Fibroblast of skin of scalp (primary cell): ENCODE measurements around the gene ASH1L.
"Not testable (repeated sequence)": the region's sequence is repeated elsewhere in the genome, so short reads cannot be mapped to it uniquely, and the experiment has no call there.

Experiments
- DNase-seq: peaks from one replicate; pipeline ENCODE4 v3.0.0-alpha.2; 2013

Gene ASH1L

DNA sequence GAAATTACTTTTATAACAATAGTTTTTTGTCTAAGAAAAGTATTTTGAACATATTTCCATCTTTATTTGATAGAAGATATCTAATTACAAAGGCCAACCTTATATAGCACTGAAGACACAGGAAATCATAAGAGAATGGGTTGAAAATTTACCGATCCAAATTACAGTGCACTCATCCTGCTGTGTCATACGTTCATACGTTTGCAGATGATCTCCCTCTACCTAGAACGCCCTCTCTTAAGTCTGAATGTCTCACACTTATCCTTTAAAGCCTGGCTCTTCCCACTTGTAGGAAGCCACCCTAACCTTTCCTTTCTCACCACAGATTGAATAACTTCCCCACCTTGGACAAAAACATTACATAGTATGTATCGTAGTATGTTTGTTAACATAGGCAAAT lies 9.3 kb downstream of the ASH1L start:
- no peak for DNase-seq

DNA sequence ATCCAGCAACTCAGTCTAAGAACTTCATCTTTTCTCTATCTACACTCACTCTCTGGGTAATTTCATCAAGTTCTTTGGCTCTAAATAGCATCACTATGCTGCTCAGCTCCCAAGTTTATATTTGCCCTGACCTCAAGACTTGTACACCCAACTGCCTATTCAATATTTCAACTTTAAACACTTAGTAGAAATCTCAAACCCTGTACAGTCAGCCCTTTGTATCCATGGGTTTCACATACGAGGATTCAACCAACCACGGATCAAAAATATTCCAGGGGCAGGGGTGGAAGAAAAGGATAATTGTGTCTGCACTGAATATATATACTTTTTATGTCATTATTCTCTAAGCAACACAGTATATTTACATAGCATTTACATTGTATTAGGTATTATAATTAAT lies 13.9 kb downstream of the ASH1L start:
- no peak for DNase-seq

DNA sequence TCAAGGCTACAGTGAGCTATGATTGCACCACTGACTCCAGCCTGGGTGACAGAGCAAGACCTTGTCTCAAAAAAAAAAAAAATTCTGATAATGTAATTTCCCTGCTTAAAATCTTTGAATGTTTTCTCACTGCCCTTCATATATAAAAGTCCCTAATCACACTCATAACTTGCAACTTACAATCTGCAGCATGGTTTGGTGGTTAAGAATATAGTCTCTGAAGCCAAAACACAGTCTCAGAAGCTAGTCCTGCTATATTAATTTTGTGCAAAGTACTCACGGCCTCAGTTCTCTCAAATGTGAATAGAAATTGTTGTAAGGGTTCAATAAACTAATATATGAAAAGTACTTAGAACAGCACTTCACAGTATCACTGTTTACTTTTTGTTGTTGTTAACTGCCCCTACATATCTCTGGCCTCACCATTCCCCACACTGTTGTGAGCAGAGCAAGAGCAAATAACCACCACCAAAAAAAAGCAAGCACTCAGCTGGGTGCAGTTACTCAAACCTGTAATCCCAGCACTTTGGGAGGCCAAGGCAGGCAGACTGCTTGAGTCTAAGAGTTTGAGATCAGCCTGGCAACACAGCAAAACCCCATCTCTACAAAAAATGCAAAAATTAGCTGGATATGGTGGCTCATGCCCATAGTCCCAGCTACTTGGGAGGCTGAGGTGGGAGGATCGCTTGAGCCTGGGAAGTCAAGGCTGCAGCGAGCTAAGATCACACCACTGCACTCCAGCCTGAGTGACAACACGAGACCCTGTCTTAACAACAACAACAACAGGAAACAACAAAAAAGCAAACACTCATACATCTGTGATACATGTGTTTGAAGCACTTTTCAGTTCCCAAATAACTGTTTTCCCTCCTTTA lies 22.4 kb downstream of the ASH1L start:
- DNase-seq = no peak

DNA sequence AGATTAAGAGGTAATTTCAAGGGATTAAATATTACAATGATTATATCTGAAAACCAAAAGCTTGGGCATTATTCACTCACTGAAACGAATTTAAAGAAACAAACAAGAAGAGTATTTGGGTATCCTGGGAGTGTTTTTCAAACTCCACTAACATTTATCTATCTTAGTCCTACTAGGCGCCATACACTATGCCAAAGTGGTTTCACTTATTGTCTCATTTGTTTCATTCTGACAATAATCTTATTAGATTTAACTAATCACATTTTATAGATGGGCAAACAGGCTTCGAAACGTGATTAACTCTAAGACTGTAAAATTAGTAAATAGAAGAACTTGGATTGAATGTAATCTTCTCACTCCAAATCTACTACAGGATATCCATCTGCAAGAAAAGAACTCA lies 25.4 kb downstream of the ASH1L start:
- no peak for DNase-seq

DNA sequence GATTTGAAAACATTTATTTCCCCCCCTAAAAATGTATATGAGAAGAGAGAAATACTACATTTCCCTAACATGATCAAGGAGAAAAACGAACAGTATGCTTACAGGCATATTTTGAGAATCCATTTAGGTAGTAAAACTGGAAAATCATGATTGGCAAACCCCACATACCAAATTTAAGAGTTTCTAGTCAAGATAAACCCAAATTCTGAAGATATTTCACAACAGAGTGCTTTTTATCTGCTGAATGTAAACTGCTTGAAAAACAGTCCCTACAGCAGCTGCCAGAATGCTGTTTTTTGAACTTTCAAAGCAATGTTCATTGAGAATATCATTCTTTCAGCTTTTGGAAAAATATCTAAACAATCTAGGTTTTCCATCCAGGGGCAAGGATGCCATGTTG lies 31.0 kb downstream of the ASH1L start:
- DNase-seq = no peak

DNA sequence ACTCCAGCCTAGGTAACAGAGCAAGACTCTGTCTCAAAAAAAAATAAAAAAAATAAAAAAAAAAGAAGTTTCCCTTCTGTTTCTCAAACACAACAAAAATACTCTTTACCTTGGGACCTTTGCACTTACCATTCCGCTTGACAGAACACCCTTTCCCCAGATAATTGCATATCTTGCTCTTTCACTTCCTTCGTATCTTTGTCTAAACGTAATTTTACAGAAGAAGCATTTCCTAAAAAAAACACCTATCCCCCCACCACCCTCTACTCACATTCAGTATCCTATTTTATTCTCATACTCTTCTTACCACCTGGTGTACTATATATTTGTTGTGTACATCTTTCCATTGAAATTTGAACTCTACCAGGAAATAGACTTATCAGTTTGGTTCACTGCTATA lies 32.7 kb downstream of the ASH1L start:
- DNase-seq = no peak

DNA sequence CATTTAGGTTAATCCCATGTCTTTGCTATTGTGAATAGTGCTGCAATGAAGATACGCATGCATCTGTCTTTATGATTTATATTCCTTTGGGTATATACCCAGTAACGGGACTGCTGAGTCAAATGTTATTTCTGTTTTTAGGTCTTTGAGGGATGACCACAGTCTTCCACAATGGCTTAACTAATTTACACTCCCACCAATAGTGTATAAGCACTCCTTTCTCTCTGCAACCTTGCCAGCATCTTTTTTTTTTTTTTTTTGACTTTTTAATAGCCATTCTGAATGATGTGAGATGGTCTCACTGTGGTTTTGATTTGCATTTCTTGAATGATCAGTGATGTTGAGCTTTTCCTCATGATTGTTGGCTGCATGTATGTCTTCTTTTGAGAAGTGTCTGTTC lies 33.5 kb downstream of the ASH1L start:
- peak; percentile 31 for DNase-seq

DNA sequence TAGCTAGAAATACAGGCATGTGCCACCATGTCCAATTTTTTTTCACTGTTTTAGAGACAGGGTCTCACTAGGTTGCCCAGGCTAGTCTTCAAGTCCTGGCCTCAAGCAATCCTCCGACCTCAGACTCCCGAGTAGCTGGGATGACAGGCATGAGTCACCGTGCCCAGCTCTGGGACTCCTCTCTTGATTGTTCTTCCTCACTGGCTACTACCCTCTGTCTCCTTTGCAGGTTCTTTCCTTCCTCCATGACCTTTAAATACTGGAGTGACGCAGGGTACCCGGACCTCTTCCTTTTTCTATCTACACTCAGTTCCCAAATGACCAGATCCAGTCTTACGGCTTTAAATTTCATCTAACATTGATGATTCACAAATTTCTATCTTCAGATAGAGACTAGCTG lies 34.9 kb downstream of the ASH1L start:
- DNase-seq = no peak

DNA sequence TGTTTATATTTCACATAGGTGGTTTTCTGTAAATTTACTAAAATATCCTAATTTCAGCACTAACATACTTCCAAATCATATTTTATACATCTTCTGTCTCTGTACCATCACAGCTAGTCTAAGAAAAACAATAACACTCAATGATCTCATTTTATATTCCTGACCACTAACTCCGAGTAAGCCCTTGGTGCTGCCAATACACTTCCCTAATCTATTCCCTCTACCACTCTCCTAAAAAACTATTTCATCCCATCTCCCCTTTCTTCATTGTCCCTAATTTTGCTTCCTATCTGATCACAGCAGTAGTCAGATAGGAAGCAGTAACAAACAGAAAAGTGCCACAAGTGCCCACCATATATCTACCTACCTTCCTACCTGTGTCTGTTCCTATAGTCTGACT lies 36.2 kb downstream of the ASH1L start:
- DNase-seq = no peak

DNA sequence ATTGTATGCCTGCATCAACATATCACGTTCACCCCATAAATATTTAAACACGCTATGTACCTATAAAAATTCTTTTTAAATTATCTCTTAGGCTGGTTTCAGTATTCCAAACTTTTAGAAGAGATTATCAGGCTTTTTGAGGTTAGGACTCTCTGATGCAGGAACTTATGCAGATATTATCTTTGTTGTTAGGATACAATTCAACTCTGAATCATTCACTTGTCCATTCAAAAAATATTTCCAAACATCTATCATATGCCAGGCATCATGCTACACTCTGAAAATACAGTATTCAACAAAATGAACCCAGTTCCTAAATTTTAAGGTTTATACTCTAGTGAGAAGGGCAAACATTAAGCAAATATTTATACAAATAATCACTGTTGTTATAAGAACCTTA lies 40.5 kb downstream of the ASH1L start:
- DNase-seq = no peak

DNA sequence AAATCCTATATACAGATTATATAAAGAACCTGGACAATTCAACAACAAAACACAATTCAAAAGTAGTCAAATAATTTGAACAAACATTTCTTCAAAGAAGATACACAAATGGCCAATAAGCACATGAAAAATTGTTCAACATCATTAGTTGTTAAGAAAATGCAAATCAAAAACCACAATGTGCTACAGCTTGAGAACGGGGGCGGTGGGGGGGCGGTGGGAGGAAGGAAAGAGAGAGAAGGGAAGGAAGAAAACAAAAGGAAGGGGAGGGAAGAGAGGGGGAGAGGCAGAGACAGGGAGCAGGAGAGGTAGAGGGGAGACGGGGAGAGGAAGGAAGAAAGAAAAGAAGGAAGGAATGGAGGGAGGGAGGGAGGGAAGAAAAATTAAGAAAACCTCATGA lies 44.1 kb downstream of the ASH1L start:
- no peak for DNase-seq

DNA sequence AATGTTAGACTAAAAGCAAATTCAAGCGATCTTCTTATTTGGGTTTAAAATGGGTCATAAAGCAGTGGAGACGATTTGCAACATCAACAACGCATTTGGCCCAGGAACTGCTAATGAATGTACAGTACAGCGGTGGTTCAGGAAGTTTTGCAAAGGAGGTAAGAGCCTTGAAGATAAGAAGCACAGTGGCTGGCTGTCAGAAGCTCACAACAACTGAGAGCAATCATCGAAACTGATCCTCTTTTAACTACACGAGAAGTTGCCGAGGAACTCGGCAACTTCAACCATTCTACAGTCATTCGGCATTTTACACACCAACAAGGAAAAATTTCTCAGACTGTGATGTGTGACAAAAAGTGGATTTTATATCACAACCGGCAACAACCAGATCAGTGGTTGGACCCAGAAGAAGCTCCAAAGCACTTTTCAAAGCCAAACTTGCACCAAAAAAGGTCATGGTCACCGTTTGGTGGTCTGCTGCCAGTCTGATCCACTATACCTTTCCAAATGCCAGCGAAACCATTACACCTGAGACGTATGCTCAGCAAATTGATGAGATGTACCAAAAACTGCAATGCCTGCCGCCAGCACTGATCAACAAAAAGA lies 47.9 kb downstream of the ASH1L start:
- DNase-seq = no peak

DNA sequence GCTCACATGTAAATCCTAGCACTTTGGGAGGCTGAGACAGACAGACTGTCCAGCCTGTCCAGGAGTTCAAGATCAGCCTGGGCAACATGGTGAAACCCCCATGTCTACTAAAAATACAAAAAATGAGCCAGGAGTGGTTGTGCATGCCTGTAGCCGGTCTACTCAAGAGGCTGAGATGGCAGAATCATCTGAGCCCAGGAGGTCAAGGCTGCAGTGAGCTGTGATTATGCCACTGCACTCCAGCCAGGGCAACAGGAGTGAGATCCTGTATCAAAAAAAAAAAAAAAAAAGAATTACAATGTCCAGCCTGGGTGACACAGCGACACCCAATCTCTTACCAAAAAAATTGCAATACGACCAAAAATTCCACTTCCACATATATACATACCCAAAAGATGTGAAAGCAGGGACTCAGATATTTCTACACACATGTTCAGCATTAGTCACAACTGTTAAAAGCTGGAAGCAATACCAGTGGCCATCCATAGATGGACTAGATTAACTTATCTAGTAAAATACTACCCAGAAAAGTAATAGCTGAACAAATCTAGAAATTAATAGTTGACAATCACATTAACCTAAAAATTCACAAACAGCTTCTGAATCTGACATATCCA lies 49.2 kb downstream of the ASH1L start:
- peak; percentile 73 for DNase-seq

DNA sequence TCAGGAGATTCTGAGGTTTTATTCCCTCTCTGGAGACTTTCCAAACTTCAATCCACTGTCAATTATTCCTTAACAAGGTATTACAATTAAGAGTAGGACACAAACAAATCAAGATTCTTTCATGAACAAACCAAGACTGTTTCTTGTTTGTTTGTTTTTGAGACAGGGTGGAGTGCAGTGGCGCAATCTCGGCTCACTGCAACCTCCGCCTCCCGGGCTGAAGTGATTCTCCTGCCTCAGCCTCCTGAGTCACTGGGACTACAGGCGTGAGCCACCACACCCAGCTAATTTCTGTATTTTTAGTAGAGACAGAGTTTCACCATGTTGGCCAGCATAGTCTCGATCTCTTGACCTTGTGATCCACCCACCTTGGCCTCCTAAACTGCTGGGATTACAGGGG lies 51.2 kb downstream of the ASH1L start:
- not testable (repeated sequence) for DNase-seq

DNA sequence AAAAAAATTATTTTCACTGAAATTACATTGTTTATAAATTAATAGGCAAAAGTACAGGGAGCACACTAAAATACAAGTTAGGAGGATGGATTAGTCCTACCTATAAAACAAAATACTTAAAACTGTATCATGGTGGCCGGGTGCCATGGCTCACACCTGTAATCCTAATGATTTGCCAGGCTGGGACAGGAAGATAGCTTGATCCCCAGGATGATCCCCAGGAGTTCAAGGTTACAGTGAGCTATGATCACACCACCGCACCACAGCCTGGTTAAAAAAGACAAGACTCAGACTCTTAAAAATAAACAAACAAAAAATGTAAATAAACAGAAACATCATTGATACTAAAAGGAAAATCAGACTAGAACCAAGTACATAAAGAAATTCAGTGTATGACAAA lies 53.5 kb downstream of the ASH1L start:
- DNase-seq = no peak

DNA sequence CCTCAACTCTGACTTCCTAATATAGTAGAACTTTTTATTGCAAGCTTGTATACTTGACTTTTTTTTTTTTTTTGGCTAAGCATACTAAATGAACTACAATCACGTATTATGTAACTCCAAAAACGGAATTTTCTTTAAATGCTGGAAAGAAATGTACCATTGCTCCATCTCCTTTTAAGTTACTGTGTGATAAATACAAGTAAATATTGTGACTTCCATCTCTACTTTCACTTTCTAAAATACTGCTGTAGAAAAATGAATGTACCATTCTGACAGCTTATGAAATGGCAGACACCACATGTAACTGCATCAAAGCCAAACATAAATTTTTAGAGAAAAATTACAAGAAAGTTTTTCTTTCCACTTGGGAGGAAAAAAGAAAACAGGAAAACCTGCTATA lies 54.7 kb downstream of the ASH1L start:
- no peak for DNase-seq

DNA sequence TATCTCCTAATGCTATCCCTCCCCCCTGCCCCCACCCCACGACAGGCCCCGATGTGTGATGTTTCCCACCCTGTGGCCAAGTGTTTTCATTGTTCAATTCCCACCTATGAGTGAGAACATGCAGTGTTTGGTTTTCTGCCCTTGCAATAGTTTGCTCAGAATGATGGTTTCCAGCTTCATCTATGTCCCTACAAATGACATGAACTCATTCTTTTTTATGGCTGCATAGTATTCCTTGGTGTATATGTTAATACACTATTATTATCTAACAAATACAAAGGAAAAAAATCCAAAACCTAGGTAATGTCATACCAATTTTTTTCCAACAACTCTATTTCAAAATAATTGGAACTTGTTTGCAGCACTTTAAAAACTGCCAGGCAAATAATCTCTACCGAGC lies 56.6 kb downstream of the ASH1L start:
- not testable (repeated sequence) for DNase-seq

DNA sequence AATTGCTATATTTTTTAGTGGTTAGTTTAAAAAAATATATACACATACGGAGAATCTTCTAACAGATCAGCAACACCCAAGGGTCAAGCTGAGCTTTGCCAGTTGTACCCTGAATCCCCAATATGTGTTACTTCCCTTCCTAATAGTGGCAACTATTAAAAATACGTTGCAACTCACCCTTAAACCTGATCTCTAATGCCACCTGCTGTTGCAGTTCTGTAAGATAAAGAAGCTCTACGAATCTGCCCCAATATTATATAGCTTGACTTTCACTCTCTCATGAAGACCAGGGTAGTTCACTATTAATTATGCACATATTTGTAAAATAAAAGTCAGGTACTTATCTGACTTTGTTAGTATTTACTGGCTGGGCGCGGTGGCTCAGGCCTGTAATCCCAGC lies 58.4 kb downstream of the ASH1L start:
- DNase-seq = peak; percentile 28

DNA sequence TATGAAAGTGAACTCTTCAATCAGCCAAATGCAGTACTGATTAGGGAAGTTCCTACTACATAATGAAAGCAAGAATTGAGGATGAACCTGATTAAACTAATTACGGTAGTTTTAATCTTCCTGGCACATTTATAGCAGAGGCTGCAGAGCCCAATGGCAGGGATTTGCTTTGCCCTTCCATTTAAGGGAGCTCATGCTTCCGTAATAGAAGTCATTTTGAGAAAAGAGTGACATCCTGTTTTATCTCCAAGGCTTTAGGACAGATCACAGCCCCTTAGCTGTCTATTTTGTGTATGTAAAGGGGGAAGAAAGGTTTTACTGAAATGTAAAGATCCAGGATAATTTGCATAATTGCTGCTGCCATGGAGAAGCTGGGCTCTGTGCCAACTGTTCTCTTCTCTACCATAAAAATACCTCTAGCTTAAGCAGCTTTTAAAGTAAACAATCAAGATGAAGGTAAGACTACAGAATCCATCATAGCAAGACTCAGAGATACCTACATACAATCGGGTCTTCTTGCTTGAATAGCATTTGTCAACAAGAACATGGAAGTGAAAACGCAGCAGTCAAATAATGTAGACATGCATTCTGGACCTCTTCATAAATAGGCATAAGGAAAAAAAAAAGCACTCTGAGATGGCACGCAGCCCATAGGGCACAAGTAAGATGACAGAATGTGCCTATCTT lies 62.5 kb downstream of the ASH1L start:
- peak; percentile 15 for DNase-seq

DNA sequence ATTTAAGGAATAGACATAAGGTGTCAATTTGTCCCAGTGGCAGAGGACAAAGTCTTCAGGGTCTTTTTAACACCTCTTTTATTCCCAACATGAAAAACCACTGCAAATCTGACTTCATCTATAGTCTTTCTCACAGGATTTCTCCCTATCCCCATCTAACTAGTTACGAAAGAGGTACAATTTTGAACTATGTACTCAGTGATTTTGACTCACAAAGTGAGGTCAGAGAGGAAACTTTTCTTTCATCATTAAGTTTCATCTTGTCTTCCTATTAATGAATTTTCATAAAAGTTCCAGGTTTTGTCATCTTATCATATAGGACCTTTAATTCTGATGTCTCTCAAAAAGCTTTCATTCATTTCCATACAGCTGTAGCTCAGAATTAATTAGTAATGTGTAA lies 63.3 kb downstream of the ASH1L start:
- DNase-seq = no peak

DNA sequence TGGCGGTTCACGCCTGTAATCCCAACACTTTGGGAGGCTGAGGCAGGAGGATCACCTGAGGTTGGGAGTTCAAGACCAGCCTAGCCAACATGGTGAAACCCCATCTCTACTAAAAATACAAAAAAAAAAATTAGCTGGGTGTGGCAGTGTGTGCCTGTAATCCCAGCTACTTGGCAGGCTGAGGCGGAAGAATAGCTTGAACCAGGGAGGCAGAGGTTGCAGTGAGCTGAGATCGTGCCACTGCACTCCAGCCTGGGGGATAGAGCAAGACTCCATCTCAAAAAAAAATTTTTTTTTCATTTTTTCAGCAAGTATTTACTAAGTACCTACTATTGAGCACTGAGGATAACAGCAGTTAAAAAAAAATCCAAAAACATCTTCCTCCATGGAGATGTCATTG lies 69.0 kb downstream of the ASH1L start:
- DNase-seq = not testable (repeated sequence)

DNA sequence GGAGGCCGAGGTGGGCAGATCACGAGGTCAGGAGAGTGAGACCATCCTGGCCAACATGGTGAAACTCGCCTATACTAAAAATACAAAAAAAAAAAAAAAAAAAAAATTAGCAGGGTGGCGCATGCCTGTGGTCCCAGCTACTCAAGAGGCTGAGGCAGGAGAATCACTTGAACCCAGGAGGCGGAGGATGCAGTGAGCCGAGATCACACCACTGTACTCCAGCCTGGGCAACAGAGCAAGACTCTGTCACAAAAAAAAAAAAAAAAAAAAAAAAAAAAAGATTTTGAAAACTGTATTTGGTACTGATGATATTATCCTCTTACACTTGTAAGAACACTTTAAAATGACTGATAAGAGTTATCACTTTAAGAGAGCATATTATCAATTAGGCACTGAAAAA lies 74.2 kb downstream of the ASH1L start:
- not testable (repeated sequence) for DNase-seq

DNA sequence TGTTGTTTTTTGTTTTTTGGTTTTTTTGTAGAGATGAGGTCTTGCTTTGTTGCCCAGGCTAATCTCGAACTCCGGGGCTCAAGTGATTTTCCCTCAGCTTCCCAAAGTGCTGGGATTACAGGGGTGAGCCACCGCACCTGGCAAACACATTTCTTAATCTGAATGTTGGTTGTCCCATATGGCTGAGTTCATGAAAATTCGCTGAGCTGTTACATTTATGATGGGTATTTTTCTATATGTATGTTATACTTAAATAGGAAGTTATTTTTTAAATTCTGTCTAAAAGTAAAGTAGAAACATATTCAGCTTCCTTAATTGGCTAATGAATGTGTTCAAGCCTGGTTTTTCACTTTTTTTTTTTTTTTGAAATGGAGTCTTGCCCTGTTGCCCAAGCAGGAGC lies 75.1 kb downstream of the ASH1L start:
- DNase-seq = no peak
